ENCODE results near the gene ANKRD13A. TPM values are rescaled to one million over a fixed set of nuclear protein-coding genes. Genes with fewer than 3 reads are reported as not detected.

ANKRD13A gene
- total and polyA plus RNA-seq, 2 of the 8 experiments (the other 6 are each of a cell fraction or from before 2014, with no cell fraction given), result 16.8 to 21.4 TPM

DNA sequence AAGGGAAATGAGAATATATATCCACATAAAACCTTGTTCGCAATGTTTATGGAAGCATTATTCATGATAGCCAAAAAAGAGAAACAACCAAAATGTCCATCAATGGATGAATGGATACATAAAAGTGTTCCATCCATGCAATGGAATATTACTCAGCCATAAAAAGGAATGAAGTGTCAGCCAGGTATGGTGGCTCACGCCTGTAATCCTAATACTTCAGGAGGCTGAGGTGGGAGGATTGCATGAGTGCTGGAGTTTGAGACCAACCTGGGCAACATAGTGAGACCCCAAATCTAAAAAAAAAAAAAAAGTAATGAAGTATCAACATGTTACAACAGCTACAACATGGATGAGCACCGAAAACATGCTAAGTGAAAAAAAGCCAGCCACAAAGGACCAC, 72.7 kb downstream of the ANKRD13A start:
- no peaks in the 10 kb centered on the region for H4K20me1 ChIP-seq (replicated peaks in 1 of 2; ENCODE audit: control insufficient read depth in 1 of 2, insufficient read depth in 2 of 2, low read length in 2 of 2)
- H2BK12ac ChIP-seq (ENCODE audit: low read depth, low read length), result no peak overlapping the region
- no peaks in the 10 kb centered on the region for H3K79me2 ChIP-seq (ENCODE audit: control insufficient read depth in 1 of 2, insufficient read depth in 2 of 2, low read length in 2 of 2)
- no peak for DNase-seq (ENCODE audit: low read depth in 1 of 2, low spot score in 2 of 2)
- H2BK120ac ChIP-seq (replicated peaks; ENCODE audit: low read depth, low read length), result no peak overlapping the region
- H4K8ac ChIP-seq (ENCODE audit: extremely low read depth, insufficient read depth, low read length), result no peak overlapping the region
- H2AK5ac ChIP-seq (ENCODE audit: low read depth, low read length), result no peak overlapping the region
- H3K4me3 ChIP-seq (ENCODE audit: extremely low read depth in 1 of 4, insufficient read depth in 2 of 4, low read depth in 3 of 4, low read length in 4 of 4), result no peak overlapping the region
- no peaks in the 10 kb centered on the region for H3K27me3 ChIP-seq (replicated peaks in 1 of 4; ENCODE audit: control insufficient read depth in 3 of 4, extremely low read depth in 1 of 4, insufficient read depth in 3 of 4, low read length in 3 of 4)
- H3K9ac ChIP-seq (replicated peaks in 1 of 4; ENCODE audit: extremely low read depth in 1 of 4, low read depth in 3 of 4, low read length in 3 of 4), result no peak overlapping the region
- no peak overlapping the region for H3K4me2 ChIP-seq (ENCODE audit: insufficient read depth in 1 of 2, low read depth in 2 of 2, low read length in 2 of 2)
- H3K23ac ChIP-seq (ENCODE audit: insufficient read length), result no peak overlapping the region
- H3K18ac ChIP-seq (ENCODE audit: extremely low read depth, low read length), result no peak overlapping the region
- POLR2A ChIA-PET (ENCODE audit: partially characterized antibody), result no interaction called here
- WGBS, 2 experiments (ENCODE audit: extremely low coverage in 1 of 2, insufficient coverage in 1 of 2, insufficient read length in 1 of 2, insufficient replicate concordance in 2 of 2, low coverage in 1 of 2, low lambda C conversion rate in 2 of 2, missing lambda C conversion rate in 1 of 2), result 77% methylated on average over 3 of the region's 3 CpGs; no CpG with 5 or more reads in 1 of the 2 experiments
- no peak overlapping the region for H3K4ac ChIP-seq (replicated peaks; ENCODE audit: insufficient read length, low read depth, low read length)
- no peak overlapping the region for H2BK5ac ChIP-seq (ENCODE audit: low read depth, low read length)
- no peak overlapping the region for H4K91ac ChIP-seq (replicated peaks; ENCODE audit: insufficient read length, low read length)
- CTCF ChIA-PET (ENCODE audit: partially characterized antibody), result interaction anchor here (1.0 kb wide), 1 partner anchor 19 kb away, joined by 5 read pairs; no protein-coding TSS in a partner anchor
- H3K9me3 ChIP-seq (ENCODE audit: insufficient read depth in 2 of 2, low read depth in 1 of 2, low read length in 1 of 2), result no peaks in the 10 kb centered on the region
- H3K27ac ChIP-seq (ENCODE audit: low read depth, low read length), result no peak overlapping the region
- H3K79me1 ChIP-seq (ENCODE audit: low read depth, low read length), result no peaks in the 10 kb centered on the region
- H3K4me1 ChIP-seq (replicated peaks in 1 of 4; ENCODE audit: control insufficient read depth in 3 of 4, insufficient read depth in 4 of 4, low read length in 3 of 4), result no peaks in the 10 kb centered on the region; a peak in 1 of 7 replicates
- no peak overlapping the region for H4K5ac ChIP-seq (ENCODE audit: insufficient read length, low read depth, low read length)
- no peak overlapping the region for H3K56ac ChIP-seq (replicated peaks; ENCODE audit: insufficient read length, low read depth, low read length)
- H2BK15ac ChIP-seq (ENCODE audit: low read length), result no peak overlapping the region
- FAIRE-seq, result no peak
- no peak overlapping the region for H3K14ac ChIP-seq (ENCODE audit: insufficient read length)
- no peak overlapping the region for H2AFZ ChIP-seq (ENCODE audit: low read length)
- H2BK20ac ChIP-seq (ENCODE audit: low read length), result no peak overlapping the region
- H3K23me2 ChIP-seq (ENCODE audit: low read depth, low read length), result no peaks in the 10 kb centered on the region
- H3K36me3 ChIP-seq (ENCODE audit: control insufficient read depth in 2 of 4, insufficient read depth in 4 of 4, low read length in 3 of 4), result no peaks in the 10 kb centered on the region
- TF ChIP-seq MAFK (IDR thresholded peaks at IDR 0.05; ENCODE audit: low read depth, low read length) (no peak), KDM1A (IDR thresholded peaks at IDR 0.05; ENCODE audit: borderline replicate concordance, low read length) (no peak), SAP30 (IDR thresholded peaks at IDR 0.05; ENCODE audit: insufficient read depth, insufficient replicate concordance, low read length) (no peak), EZH2 (IDR thresholded peaks at IDR 0.05; ENCODE audit: low read depth, low read length, severe bottlenecking) (no peak), SUZ12 (IDR thresholded peaks at IDR 0.05; ENCODE audit: low read length) (no peak), ZNF274 (IDR thresholded peaks at IDR 0.05; ENCODE audit: borderline replicate concordance, extremely low read depth, low read length) (no peak), FOSL1 (IDR thresholded peaks at IDR 0.05; ENCODE audit: insufficient read depth, low read depth, low read length) (no peak), PHF8 (conservative IDR thresholded peaks at IDR 0.05; ENCODE audit: low read depth, low read length) (no peak), BCL11A (IDR thresholded peaks at IDR 0.05; ENCODE audit: low read depth in 2 of 2, low read length in 2 of 2) (no peak), TAF1 (IDR thresholded peaks at IDR 0.05; ENCODE audit: low read depth, low read length) (no peak), GTF2F1 (IDR thresholded peaks at IDR 0.05; ENCODE audit: borderline replicate concordance, low read depth, low read length) (no peak), SP4 (IDR thresholded peaks at IDR 0.05; ENCODE audit: low read length) (no peak), RFX5 (IDR thresholded peaks at IDR 0.05; ENCODE audit: borderline replicate concordance, low read depth, low read length) (no peak), GABPA (IDR thresholded peaks at IDR 0.05; ENCODE audit: borderline replicate concordance, insufficient read depth, low read length) (no peak), BACH1 (IDR thresholded peaks at IDR 0.05; ENCODE audit: low read length) (no peak)

All from H1 (cell line).